ENCODE results near the gene ARMH4. TPM values are rescaled to one million over a fixed set of nuclear protein-coding genes. Genes with fewer than 3 reads are reported as not detected.

ARMH4 gene
- total RNA-seq, 5 donors from 2014 or later (not counting 1 experiment from before 2014, with no cell fraction given) = not detected

DNA sequence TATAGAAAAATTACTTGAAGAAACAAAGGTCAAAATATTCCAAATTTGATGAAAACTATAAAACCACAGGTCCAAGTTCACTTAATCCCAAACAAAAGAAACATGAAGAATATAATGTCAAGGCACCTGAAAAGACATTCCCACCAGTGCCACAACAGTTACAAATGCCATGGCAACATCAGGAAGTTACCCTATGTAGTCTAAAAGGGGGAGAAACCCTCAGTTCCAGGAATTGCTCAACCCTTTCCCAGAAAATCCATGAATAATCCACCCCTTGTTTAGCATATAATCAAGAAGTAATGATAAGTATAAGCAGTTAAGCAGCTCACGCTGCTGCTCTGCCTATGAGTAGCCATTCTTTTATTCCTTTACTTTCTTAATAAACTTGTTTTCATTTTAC is 44.2 kb upstream of the ARMH4 start:
- peaks cover 0 to 4% of the 10 kb centered on the region in 2 donors for H3K27me3 Mint-ChIP-seq
- Histone ChIP-seq H3K9me3 (no peaks in the 10 kb centered on the region), H3K4me1 (ENCODE audit: control insufficient read depth in 1 of 2, extremely low read depth in 1 of 2, insufficient read depth in 2 of 2, low read length in 2 of 2) (peaks cover 4 to 13% of the 10 kb centered on the region in 2 experiments), H3K27me3 (replicated peaks in 1 of 2; ENCODE audit: control insufficient read depth in 2 of 2, extremely low read depth in 1 of 2, insufficient read depth in 2 of 2, low read length in 1 of 2) (no peaks in the 10 kb centered on the region), H3K27ac (ENCODE audit: low read length) (no peak overlapping the region), H3K36me3 (ENCODE audit: control insufficient read depth in 2 of 2, extremely low read depth in 1 of 2, insufficient read depth in 1 of 2, low read length in 1 of 2) (no peaks in the 10 kb centered on the region), H3K4me3 (ENCODE audit: control insufficient read depth in 1 of 2, extremely low read depth in 1 of 2, low read length in 1 of 2) (no peak overlapping the region)
- no CpG with 5 or more reads among the region's 1 CpG for WGBS (ENCODE audit: insufficient coverage)
- ChIA-PET POLR2A (interaction anchor here in 1 of 2 donors (0.8 kb wide), 1 partner anchor 11 kb away, joined by 6 read pairs; no protein-coding TSS in a partner anchor), CTCF (no interaction called here)
- H3K4me1 Mint-ChIP-seq = peaks cover 27 to 37% (median 29%) of the 10 kb centered on the region in 3 donors
- H3K4me3 Mint-ChIP-seq = no peak overlapping the region
- no peaks in the 10 kb centered on the region for H3K9me3 Mint-ChIP-seq
- ATAC-seq (replicated peaks in 1 of 4) = no peak
- H3K27ac Mint-ChIP-seq = no peak overlapping the region
- no peaks in the 10 kb centered on the region for H3K36me3 Mint-ChIP-seq
- DNase-seq = no peak

GRCh38 chr14:58193542-58193941 is 41.5 kb upstream of the ARMH4 start:
- no peaks in the 10 kb centered on the region for H3K36me3 ChIP-seq (ENCODE audit: control insufficient read depth in 2 of 2, extremely low read depth in 1 of 2, insufficient read depth in 1 of 2, low read length in 1 of 2)
- no peak overlapping the region for H3K4me3 Mint-ChIP-seq
- no peak for ATAC-seq (replicated peaks in 1 of 4)
- no peak overlapping the region for H3K4me3 ChIP-seq (ENCODE audit: control insufficient read depth in 1 of 2, extremely low read depth in 1 of 2, low read length in 1 of 2)
- peaks cover 0 to 7% of the 10 kb centered on the region in 2 experiments for H3K4me1 ChIP-seq (ENCODE audit: control insufficient read depth in 1 of 2, extremely low read depth in 1 of 2, insufficient read depth in 2 of 2, low read length in 2 of 2)
- DNase-seq = no peak
- H3K4me1 Mint-ChIP-seq = peaks cover 6 to 17% (median 12%) of the 10 kb centered on the region in 3 donors
- WGBS (ENCODE audit: insufficient coverage) = no CpG with 5 or more reads among the region's 2 CpGs
- H3K36me3 Mint-ChIP-seq = no peaks in the 10 kb centered on the region
- CTCF ChIA-PET = no interaction called here
- H3K9me3 ChIP-seq = no peaks in the 10 kb centered on the region
- no peaks in the 10 kb centered on the region for H3K9me3 Mint-ChIP-seq
- H3K27ac ChIP-seq (ENCODE audit: low read length) = no peak overlapping the region
- H3K27me3 ChIP-seq (replicated peaks in 1 of 2; ENCODE audit: control insufficient read depth in 2 of 2, extremely low read depth in 1 of 2, insufficient read depth in 2 of 2, low read length in 1 of 2) = no peaks in the 10 kb centered on the region
- POLR2A ChIA-PET = interaction anchor here in 1 of 2 donors (0.5 kb wide), 1 partner anchor 18 kb away, joined by 7 read pairs; no protein-coding TSS in a partner anchor
- no peak overlapping the region for H3K27ac Mint-ChIP-seq
- peaks cover 6 to 8% of the 10 kb centered on the region in 2 donors for H3K27me3 Mint-ChIP-seq

DNA sequence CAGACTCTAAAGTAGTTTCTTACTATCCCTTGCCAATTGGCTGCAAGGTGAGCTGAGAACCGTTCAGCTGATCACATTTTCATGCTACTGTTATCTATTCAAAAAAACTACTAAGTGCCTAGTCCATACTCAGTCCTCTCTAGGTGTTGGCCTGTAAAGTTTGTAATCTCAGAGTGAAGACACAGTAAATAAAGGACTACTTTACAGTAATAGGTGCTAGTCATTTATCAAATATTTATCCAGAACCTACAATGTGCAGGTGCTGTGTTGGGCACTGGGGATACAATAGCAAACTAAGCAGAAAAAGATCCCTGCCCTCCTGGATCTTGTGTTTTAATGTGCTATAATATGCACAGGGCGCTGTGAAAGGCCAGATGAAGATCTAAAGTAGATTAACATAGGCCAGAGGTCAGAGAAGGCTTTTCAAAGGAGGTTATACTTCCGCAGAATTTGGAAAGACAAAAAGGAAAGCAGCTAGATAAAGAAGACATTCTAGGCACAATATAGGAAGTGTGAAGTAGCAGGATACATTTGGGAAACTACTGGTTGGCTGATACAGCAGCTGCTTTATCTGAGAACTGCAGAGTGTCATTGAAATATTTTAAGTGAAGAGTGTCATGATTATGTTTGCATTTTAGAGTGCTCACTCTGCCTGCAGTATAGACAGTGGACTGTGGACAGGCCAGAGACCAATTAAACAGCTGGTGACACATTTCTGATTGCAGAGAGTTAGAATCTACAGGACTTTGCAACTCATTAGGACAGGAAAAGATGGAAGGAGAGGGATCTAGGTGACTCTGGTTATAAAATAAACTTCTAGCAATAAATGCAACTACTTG is 40.0 kb upstream of the ARMH4 start:
- Histone ChIP-seq H3K27ac (ENCODE audit: low read length) (no peak overlapping the region), H3K4me3 (ENCODE audit: control insufficient read depth in 1 of 2, extremely low read depth in 1 of 2, low read length in 1 of 2) (no peak overlapping the region), H3K27me3 (replicated peaks in 1 of 2; ENCODE audit: control insufficient read depth in 2 of 2, extremely low read depth in 1 of 2, insufficient read depth in 2 of 2, low read length in 1 of 2) (no peaks in the 10 kb centered on the region), H3K9me3 (no peaks in the 10 kb centered on the region), H3K36me3 (ENCODE audit: control insufficient read depth in 2 of 2, extremely low read depth in 1 of 2, insufficient read depth in 1 of 2, low read length in 1 of 2) (no peaks in the 10 kb centered on the region), H3K4me1 (ENCODE audit: control insufficient read depth in 1 of 2, extremely low read depth in 1 of 2, insufficient read depth in 2 of 2, low read length in 2 of 2) (no peaks in the 10 kb centered on the region)
- H3K27me3 Mint-ChIP-seq = peaks cover 6 to 13% of the 10 kb centered on the region in 2 donors
- ATAC-seq (replicated peaks in 1 of 4) (no peak), DNase-seq (no peak)
- no peaks in the 10 kb centered on the region for H3K9me3 Mint-ChIP-seq
- peaks cover 0 to 7% (median 3%) of the 10 kb centered on the region in 3 donors for H3K4me1 Mint-ChIP-seq
- 86% methylated on average over 2 of the region's 3 CpGs for WGBS (ENCODE audit: insufficient coverage)
- H3K36me3 Mint-ChIP-seq = no peaks in the 10 kb centered on the region
- no peak overlapping the region for H3K4me3 Mint-ChIP-seq
- ChIA-PET CTCF (no interaction called here), POLR2A (no interaction called here)
- H3K27ac Mint-ChIP-seq = no peak overlapping the region

DNA sequence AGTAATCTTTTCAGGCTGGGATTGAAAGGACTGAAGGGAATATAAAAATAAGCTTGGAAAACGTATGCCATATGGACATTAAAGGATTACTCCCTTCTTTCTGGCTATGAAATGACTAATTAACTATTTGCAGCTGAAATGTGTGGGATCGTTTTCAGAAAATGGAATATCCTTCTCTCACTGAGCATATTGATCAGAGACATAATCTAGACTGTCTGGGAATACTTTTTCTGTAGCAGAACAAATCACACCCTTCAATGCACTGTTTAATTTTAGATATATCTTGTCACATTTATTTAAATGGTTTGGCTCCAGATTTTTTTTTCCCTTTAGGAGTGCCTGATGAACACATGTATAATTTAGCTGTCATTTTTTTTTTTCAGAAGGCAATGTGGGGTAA is 37.2 kb upstream of the ARMH4 start:
- Histone ChIP-seq H3K27me3 (replicated peaks in 1 of 2; ENCODE audit: control insufficient read depth in 2 of 2, extremely low read depth in 1 of 2, insufficient read depth in 2 of 2, low read length in 1 of 2) (no peaks in the 10 kb centered on the region), H3K4me3 (ENCODE audit: control insufficient read depth in 1 of 2, extremely low read depth in 1 of 2, low read length in 1 of 2) (no peak overlapping the region), H3K4me1 (ENCODE audit: control insufficient read depth in 1 of 2, extremely low read depth in 1 of 2, insufficient read depth in 2 of 2, low read length in 2 of 2) (no peaks in the 10 kb centered on the region), H3K9me3 (no peaks in the 10 kb centered on the region), H3K36me3 (ENCODE audit: control insufficient read depth in 2 of 2, extremely low read depth in 1 of 2, insufficient read depth in 1 of 2, low read length in 1 of 2) (no peaks in the 10 kb centered on the region), H3K27ac (ENCODE audit: low read length) (no peak overlapping the region)
- no peak overlapping the region for H3K4me3 Mint-ChIP-seq
- DNase-seq (no peak), ATAC-seq (replicated peaks in 1 of 4) (no peak)
- no peaks in the 10 kb centered on the region for H3K9me3 Mint-ChIP-seq
- H3K4me1 Mint-ChIP-seq = no peaks in the 10 kb centered on the region
- H3K36me3 Mint-ChIP-seq = no peaks in the 10 kb centered on the region
- no CpG with 5 or more reads among the region's 2 CpGs for WGBS (ENCODE audit: insufficient coverage)
- H3K27ac Mint-ChIP-seq = no peak overlapping the region
- H3K27me3 Mint-ChIP-seq = peaks cover 14 to 18% of the 10 kb centered on the region in 2 donors
- POLR2A ChIA-PET = no interaction called here
- CTCF ChIA-PET = no interaction called here

DNA sequence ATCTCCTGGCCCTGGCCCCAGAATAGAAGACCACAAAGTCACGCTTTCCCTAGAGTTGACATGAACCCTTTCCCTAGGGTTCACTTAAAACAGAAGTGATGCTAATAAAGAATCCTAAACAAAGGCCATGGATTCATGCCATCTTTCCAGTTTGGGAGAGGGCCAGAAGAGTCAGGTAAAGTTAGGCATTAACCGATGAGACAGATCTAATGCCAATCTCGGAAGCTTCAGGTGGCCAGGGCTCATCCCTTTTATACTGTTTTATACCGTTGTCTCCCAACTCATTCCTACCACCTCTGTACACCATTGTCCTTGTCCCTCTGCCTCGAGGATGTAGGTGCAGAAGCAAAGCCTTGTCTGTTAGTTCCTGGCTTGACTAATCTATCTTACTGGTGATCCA is 25.1 kb upstream of the ARMH4 start:
- ChIA-PET CTCF (interaction anchor here in 1 of 2 donors (0.6 kb wide), 1 partner anchor 48 kb away, joined by 3 read pairs; no protein-coding TSS in a partner anchor), POLR2A (no interaction called here)
- H3K27ac Mint-ChIP-seq = no peak overlapping the region

DNA sequence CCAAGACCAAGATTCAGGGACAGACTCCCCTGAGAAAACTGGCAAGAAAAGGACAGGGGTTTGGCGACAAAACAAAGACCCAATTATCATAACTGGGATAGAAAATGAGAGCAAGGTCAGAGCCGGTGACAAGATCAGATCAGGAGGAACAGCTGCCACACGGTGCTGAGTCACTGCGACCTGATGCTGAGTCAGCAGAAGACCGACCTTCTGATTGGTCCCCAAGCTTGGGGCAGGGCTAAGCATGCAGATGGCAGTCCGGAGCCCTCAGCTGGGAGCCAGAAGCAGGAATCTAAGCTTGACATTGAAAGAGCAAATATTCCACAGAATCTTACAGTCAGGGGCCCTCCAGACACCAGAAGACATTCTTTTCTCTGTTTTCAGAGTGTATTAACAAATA is 19.1 kb upstream of the ARMH4 start:
- Mint-ChIP-seq H3K36me3 (no peaks in the 10 kb centered on the region), H3K9me3 (no peaks in the 10 kb centered on the region), H3K4me3 (no peak overlapping the region), H3K4me1 (peaks cover 0 to 4% (median 2%) of the 10 kb centered on the region in 3 donors), H3K27ac (no peak overlapping the region), H3K27me3 (peaks cover 29 to 39% of the 10 kb centered on the region in 2 donors)
- ChIA-PET CTCF (interaction anchor here in 1 of 2 donors (0.5 to 0.9 kb wide), 2 partner anchors 16 to 122 kb away, joined by 4 to 5 read pairs; no protein-coding TSS in a partner anchor), POLR2A (no interaction called here)
- Histone ChIP-seq H3K36me3 (ENCODE audit: control insufficient read depth in 2 of 2, extremely low read depth in 1 of 2, insufficient read depth in 1 of 2, low read length in 1 of 2) (no peaks in the 10 kb centered on the region), H3K9me3 (no peaks in the 10 kb centered on the region), H3K27me3 (replicated peaks in 1 of 2; ENCODE audit: control insufficient read depth in 2 of 2, extremely low read depth in 1 of 2, insufficient read depth in 2 of 2, low read length in 1 of 2) (peaks cover 4 to 13% of the 10 kb centered on the region in 2 experiments), H3K4me3 (ENCODE audit: control insufficient read depth in 1 of 2, extremely low read depth in 1 of 2, low read length in 1 of 2) (no peak overlapping the region), H3K27ac (ENCODE audit: low read length) (no peak overlapping the region), H3K4me1 (ENCODE audit: control insufficient read depth in 1 of 2, extremely low read depth in 1 of 2, insufficient read depth in 2 of 2, low read length in 2 of 2) (peaks cover 0 to 7% of the 10 kb centered on the region in 2 experiments)
- WGBS (ENCODE audit: insufficient coverage) = 14% methylated on average over 5 of the region's 6 CpGs
- DNase-seq = peak in 7 of 35 experiments; percentile 4 to 38 (median 7)
- peak in 3 of 4 experiments; percentile 32 to 55 (median 36) for ATAC-seq (replicated peaks in 1 of 4)

More for the DNA sequence above, 25.1 kb upstream of the ARMH4 start:
- Histone ChIP-seq H3K4me3 (ENCODE audit: control insufficient read depth in 1 of 2, extremely low read depth in 1 of 2, low read length in 1 of 2) (no peak overlapping the region), H3K36me3 (ENCODE audit: control insufficient read depth in 2 of 2, extremely low read depth in 1 of 2, insufficient read depth in 1 of 2, low read length in 1 of 2) (no peaks in the 10 kb centered on the region), H3K27ac (ENCODE audit: low read length) (no peak overlapping the region), H3K27me3 (replicated peaks in 1 of 2; ENCODE audit: control insufficient read depth in 2 of 2, extremely low read depth in 1 of 2, insufficient read depth in 2 of 2, low read length in 1 of 2) (peaks cover 0 to 4% of the 10 kb centered on the region in 2 experiments), H3K9me3 (no peaks in the 10 kb centered on the region), H3K4me1 (ENCODE audit: control insufficient read depth in 1 of 2, extremely low read depth in 1 of 2, insufficient read depth in 2 of 2, low read length in 2 of 2) (no peaks in the 10 kb centered on the region)
- H3K4me1 Mint-ChIP-seq = no peaks in the 10 kb centered on the region
- no peaks in the 10 kb centered on the region for H3K9me3 Mint-ChIP-seq
- 90% methylated on average over 3 of the region's 5 CpGs for WGBS (ENCODE audit: insufficient coverage)
- H3K36me3 Mint-ChIP-seq = no peaks in the 10 kb centered on the region
- DNase-seq (no peak), ATAC-seq (replicated peaks in 1 of 4) (no peak)
- H3K27me3 Mint-ChIP-seq = peaks cover 10 to 23% of the 10 kb centered on the region in 2 donors
- H3K4me3 Mint-ChIP-seq = no peak overlapping the region

Data from T-cell (primary cell).